Ectodermal cell (in vitro differentiated cells): ENCODE results near the gene VEGFC.

Experiments used
- H3K27ac ChIP-seq: 2 replicates; pipeline ENCODE4 v1.7.0; 2013; ENCODE audit warnings: mild to moderate bottlenecking, low read depth, low read length; ENCODE audit not compliant: insufficient read depth, poor library complexity, severe bottlenecking
- H3K27me3 ChIP-seq: 2 replicates; pipeline ENCODE4 v1.7.0; 2013; ENCODE audit warnings: mild to moderate bottlenecking, low read length; ENCODE audit not compliant: insufficient read depth, control insufficient read depth, poor library complexity, severe bottlenecking
- H3K36me3 ChIP-seq: one replicate; pipeline ENCODE4 v1.7.0; 2013; ENCODE audit warnings: low read length; ENCODE audit not compliant: control insufficient read depth, insufficient read depth
- H3K4me1 ChIP-seq: one replicate; pipeline ENCODE4 v1.7.0; 2013; ENCODE audit warnings: low read length; ENCODE audit not compliant: control insufficient read depth, insufficient read depth
- H3K4me3 ChIP-seq: 2 replicates; pipeline ENCODE4 v1.7.0; 2013; ENCODE audit warnings: low read depth, low read length, control low read depth; ENCODE audit not compliant: insufficient read depth
- H3K9me3 ChIP-seq: 2 replicates; pipeline ENCODE4 v1.7.0; 2013; ENCODE audit warnings: mild to moderate bottlenecking, low read length, moderate library complexity; ENCODE audit not compliant: control insufficient read depth
- WGBS, 2 experiments: methylation state at CpG; one replicate each; pipeline ENCODE4 v1.1.7; 2013; ENCODE audit warnings: missing lambda C conversion rate in 2 of 2; 5-methylcytosine and 5-hydroxymethylcytosine counted together

Gene VEGFC

DNA sequence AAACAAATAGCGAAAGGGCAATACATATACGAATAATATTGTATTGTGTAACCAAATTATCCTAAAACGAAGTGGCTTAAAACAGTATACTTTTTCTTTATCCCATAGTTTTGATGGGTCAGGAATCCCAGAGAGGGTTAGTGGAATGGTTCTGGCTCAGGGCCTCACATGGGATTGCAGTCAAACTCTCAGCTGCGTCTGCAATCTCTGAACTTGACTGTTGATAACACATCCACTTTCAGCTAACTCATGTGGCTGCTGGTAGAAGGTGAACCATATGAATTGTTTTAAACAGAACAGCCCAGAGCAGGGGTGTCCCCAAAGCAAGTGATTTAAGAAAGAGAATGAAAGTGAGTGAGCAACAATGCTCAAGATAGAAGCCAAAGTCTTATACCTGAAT, 127.8 kb downstream of the VEGFC start:
- Histone ChIP-seq H3K4me1 (no peaks in the 10 kb centered on the region), H3K9me3 (no peaks in the 10 kb centered on the region), H3K27ac (no peak overlapping the region), H3K27me3 (no peaks in the 10 kb centered on the region), H3K36me3 (no peaks in the 10 kb centered on the region), H3K4me3 (no peak overlapping the region)
- WGBS, 2 experiments, result 84 to 100% methylated on average over 1 to 3 of the region's 4 CpGs

DNA sequence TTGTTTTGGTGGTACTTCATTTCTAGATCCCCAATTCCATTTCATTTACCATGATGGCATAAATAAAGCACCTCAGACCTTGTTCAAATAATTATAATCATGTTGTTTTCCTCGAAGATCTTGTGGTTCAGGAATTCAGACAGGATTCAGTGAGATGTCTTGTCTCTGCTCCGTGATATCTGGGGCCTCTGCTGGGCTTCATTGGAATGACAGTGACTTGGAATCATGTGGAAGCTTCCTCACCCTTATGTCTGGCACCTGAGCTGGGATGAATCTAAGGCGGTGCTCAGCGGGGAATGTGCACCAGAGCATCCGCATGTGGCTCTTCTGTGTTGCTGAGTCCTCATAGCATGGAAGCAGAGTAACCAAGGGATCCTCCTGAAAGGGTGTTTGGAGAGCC, 132.2 kb downstream of the VEGFC start:
- Histone ChIP-seq H3K4me1 (no peaks in the 10 kb centered on the region), H3K36me3 (no peaks in the 10 kb centered on the region), H3K27me3 (no peaks in the 10 kb centered on the region), H3K4me3 (no peak overlapping the region), H3K9me3 (no peaks in the 10 kb centered on the region), H3K27ac (no peak overlapping the region)
- WGBS, 2 experiments, result 86 to 87% methylated on average over 5 of the region's 5 CpGs

DNA sequence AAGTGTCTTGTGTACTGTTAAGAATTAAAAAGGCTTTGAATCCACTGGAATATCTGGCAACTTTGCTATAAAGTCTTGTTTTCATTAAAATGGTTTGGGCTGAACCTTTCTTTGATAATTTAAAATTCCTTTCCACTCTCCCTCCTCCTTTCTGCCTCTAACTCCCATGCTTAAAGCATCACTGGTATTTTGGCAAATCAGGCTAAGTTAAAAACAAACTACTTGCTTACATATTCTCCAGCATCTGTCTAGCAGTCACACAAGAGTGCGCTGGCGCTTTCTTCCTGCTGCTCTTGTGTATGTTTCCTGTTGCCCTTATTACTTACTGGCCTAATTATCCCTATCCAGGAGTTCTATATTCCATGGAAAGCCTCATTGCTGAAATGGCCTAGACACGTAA, 136.6 kb downstream of the VEGFC start:
- no peaks in the 10 kb centered on the region for H3K9me3 ChIP-seq
- no peak overlapping the region for H3K4me3 ChIP-seq
- WGBS, 2 experiments, result 96 to 97% methylated on average over 2 to 3 of the region's 3 CpGs
- H3K4me1 ChIP-seq, result no peaks in the 10 kb centered on the region
- H3K27ac ChIP-seq, result no peak overlapping the region
- no peaks in the 10 kb centered on the region for H3K27me3 ChIP-seq
- H3K36me3 ChIP-seq, result no peaks in the 10 kb centered on the region

DNA sequence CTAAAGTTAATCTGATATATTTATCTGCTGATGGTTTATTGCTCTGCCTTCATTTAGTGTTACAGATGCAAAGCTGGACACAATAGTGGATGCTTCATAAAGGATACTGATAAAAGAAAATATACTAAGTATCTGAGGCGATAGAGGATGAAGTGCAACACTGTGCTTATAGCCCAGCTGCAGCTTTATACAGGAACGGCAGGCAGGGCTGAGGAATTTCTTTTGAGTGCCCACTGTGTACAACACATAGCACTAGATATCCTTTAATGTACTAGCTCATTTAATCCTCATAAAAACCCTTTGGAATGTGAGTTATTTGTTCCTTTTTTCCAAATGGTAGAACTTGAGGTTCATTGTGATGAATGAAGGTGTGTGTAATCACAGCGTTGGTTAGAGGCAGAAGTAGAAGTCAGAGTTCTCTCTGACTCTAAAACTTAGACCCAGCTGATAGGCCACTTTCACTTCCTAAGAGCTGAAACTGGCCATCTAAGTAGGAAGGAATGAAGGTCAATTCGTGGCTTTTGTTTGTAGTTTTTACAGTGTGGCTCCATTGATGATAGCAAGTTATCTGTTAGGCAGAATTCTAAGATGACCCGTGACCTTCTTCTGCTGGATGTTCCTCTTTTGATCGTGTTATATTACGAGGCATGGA, 138.0 kb downstream of the VEGFC start:
- no peaks in the 10 kb centered on the region for H3K27me3 ChIP-seq
- no peaks in the 10 kb centered on the region for H3K9me3 ChIP-seq
- H3K4me3 ChIP-seq, result no peak overlapping the region
- H3K4me1 ChIP-seq, result no peaks in the 10 kb centered on the region
- no peaks in the 10 kb centered on the region for H3K36me3 ChIP-seq
- no peak overlapping the region for H3K27ac ChIP-seq
- WGBS, 2 experiments, result 84 to 85% methylated on average over 7 of the region's 7 CpGs

DNA sequence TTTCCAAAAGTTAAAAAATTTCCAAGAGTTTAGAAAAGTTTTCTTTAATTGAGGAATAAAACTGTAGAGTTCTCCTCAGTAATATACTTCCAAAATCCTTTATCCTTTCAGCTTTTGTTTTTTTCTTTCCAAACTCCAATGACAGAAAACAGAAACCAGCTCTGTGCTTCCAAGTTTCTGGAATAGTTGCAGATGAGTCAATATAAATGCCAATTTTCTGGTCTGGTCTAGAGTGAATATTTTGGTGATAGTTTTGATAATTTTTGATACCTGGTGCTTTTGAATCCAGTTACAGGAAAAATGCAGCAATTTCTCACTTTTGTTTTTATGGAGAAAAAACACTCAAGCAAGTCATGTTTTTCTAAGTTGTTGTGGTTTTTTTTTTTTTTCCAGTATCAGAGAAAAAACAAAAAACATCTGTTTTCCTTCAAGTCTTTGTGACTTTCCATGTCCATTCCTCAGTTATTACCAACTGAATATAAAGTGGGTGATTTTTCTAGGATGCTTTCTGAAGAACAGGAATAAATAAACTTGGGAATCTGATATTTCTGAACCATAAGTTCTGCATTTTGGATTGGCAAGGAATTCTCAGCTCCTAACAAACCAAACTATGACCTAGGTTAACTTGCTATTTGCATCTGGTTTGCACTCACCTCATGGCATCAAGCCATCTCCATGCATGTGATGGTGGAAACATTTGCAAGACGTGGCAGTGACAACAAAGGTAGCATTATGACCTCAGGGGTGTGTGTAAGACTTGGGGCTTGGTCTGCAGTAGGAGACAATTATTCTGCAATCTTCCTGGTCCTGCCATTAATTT, 139.1 kb downstream of the VEGFC start:
- H3K36me3 ChIP-seq, result no peaks in the 10 kb centered on the region
- no peaks in the 10 kb centered on the region for H3K9me3 ChIP-seq
- no peak overlapping the region for H3K27ac ChIP-seq
- WGBS, 2 experiments, result 71 to 85% methylated on average over 1 of the region's 1 CpG
- no peaks in the 10 kb centered on the region for H3K27me3 ChIP-seq
- no peak overlapping the region for H3K4me3 ChIP-seq
- H3K4me1 ChIP-seq, result no peaks in the 10 kb centered on the region

DNA sequence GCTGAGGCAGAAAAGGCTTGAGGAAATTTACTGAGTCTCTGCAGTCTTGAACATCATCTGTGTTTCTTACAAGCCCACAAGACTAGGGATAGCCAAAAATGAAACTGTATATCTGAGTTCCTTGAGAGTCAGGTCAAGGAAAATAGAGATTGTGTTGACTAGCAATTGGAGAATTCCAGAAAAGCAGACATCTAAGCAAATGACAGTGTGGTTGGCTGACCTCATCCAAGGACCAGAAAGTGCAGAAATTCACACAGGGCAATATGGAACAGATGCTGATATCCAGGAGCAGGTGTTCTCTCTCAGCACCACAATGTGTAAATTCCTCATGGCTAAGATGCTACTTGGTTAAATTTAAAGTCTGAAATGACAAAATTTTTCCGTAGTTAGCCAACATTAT, 146.4 kb downstream of the VEGFC start:
- 83% methylated on average over 1 of the region's 1 CpG; no CpG with 5 or more reads in 1 of the 2 experiments for WGBS, 2 experiments
- Histone ChIP-seq H3K4me1 (no peaks in the 10 kb centered on the region), H3K9me3 (no peaks in the 10 kb centered on the region), H3K27ac (no peak overlapping the region), H3K36me3 (no peaks in the 10 kb centered on the region), H3K27me3 (no peaks in the 10 kb centered on the region), H3K4me3 (no peak overlapping the region)

DNA sequence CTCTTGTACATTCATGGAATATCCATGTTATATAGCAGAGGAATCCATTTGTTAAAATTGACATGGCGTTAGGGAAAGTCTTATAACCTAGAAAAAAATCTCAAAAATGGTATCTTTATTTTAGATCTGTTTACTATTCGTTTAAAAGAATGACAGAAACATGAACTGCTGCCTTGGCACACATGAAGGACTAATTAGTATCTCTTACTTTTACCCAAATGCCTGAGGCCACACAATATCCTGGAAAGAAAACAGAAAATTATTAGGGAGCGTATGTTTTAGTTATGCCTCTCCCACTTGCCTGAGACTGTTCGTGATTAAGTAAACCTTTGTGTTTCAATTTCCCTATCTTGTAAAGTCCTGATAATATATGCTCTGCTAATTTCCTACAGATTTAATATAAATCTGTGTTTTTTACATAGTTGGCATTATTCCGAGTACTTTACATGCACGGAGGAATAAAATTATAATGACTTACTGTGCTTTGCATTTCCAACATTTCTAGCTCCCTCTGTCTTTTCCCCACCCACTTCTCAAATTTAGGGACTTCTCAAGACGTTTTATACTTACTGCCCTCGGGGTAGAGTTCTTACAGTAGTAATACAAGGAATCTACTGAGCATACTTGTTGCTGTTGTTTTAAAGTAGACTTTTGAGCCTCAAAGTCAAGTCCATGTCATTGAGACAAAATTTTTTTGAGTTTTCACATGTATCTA, 147.3 kb downstream of the VEGFC start:
- no peaks in the 10 kb centered on the region for H3K27me3 ChIP-seq
- no peaks in the 10 kb centered on the region for H3K9me3 ChIP-seq
- no peak overlapping the region for H3K4me3 ChIP-seq
- H3K27ac ChIP-seq, result no peak overlapping the region
- WGBS, 2 experiments, result 90 to 100% methylated on average over 3 to 8 of the region's 8 CpGs
- no peaks in the 10 kb centered on the region for H3K36me3 ChIP-seq
- no peaks in the 10 kb centered on the region for H3K4me1 ChIP-seq

DNA sequence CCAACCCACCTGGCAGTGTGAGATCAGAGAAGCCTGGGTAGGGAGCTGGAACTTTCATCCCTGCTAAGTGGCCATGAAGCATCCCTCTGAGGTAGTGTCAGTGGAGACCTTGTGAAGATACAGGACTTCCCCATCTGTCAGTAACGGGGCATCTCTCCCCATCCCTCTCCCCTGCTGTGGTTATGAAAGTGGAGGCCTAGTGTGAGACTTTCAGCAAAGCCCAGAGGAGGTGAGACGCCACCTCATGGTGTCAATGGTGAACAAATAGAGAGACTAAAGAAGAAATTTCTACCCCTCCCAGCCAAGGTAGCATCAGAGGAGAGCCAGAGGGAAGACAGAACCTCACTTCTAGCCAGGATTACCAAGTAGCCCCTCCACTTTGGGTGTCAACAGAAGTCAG, 150.2 kb downstream of the VEGFC start:
- H3K4me1 ChIP-seq, result no peaks in the 10 kb centered on the region
- no peak overlapping the region for H3K4me3 ChIP-seq
- no peak overlapping the region for H3K27ac ChIP-seq
- 79% methylated on average over 2 of the region's 2 CpGs; no CpG with 5 or more reads in 1 of the 2 experiments for WGBS, 2 experiments
- no peaks in the 10 kb centered on the region for H3K36me3 ChIP-seq
- H3K27me3 ChIP-seq, result no peaks in the 10 kb centered on the region
- H3K9me3 ChIP-seq, result no peaks in the 10 kb centered on the region

DNA sequence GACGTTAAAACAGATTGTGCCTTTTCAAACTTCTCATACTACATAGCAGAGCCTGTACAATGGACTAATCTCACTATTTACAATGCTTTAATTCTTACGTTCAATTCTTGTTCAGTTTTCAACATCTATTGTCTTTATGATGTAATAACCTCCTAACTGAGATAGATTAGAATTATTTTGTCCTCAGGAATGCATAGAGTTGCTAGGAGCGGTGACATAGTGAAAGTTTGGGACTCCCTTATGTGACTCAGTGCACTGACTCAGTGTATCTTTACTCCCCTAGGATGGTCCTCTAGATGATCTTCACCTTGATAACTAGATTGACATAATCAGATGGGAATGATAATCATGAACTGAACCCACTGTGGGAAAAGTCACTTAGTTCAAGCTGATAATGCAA, 151.5 kb downstream of the VEGFC start:
- no peaks in the 10 kb centered on the region for H3K27me3 ChIP-seq
- 90 to 96% methylated on average over 2 to 3 of the region's 3 CpGs for WGBS, 2 experiments

DNA sequence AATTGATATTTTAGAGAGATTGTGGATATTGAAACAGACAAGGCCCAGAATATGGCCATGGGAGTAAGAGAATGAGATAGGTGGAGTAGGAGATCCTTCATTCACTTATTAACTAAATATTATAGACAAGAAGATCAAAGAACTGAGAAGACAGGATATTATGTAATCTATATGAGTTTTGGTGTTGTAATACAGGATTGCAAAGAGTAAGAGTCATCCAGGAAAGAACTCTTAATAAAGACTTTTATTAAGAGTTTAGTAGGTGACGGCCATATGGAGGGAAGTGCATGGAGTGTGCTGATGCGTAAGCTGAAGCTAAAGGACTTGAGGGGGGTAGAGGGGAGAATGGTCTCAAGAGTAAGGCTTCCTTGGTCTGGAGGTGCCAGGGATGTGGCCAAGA, 153.7 kb downstream of the VEGFC start:
- no peaks in the 10 kb centered on the region for H3K36me3 ChIP-seq
- H3K4me3 ChIP-seq, result no peak overlapping the region
- H3K27ac ChIP-seq, result no peak overlapping the region
- no peaks in the 10 kb centered on the region for H3K27me3 ChIP-seq
- WGBS, 2 experiments, result 96 to 98% methylated on average over 2 of the region's 2 CpGs
- no peaks in the 10 kb centered on the region for H3K4me1 ChIP-seq
- H3K9me3 ChIP-seq, result no peaks in the 10 kb centered on the region

More for the DNA sequence above, 151.5 kb downstream of the VEGFC start:
- Histone ChIP-seq H3K9me3 (no peaks in the 10 kb centered on the region), H3K4me1 (no peaks in the 10 kb centered on the region), H3K36me3 (no peaks in the 10 kb centered on the region), H3K27ac (no peak overlapping the region), H3K4me3 (no peak overlapping the region)
